Endothelial cell of umbilical vein (primary cell): Measurements from ENCODE around the gene METTL8. TPM values are rescaled to one million over a fixed set of nuclear protein-coding genes. Genes with fewer than 3 reads are reported as not detected.
A peak's percentile ranks its signal among the peaks of the same experiment; 100 is the strongest.

Source experiments
- BruUV-seq: library from RNA; stranded (reverse); fragments of 400-500 nt; replicated peaks from 2 replicates; lab custom pipeline; 2021; lab: Mats Ljungman, UMichigan
- CTCF ChIA-PET: fragments of 300-600, 350-600 bp; sonication (Branson Sonifier 250); formaldehyde crosslinking; loops from one replicate; lab custom pipeline; 2021; ENCODE audit warnings: antibody characterized with exemption, inconsistent platforms; lab: Charles Lee
- POLR2A ChIA-PET: fragments of 300-600, 350-600 bp; sonication (Branson Sonifier 250); formaldehyde crosslinking; loops from one replicate; lab custom pipeline; 2021; ENCODE audit warnings: antibody characterized with exemption, inconsistent platforms; lab: Charles Lee
- DNase-seq: peaks from one replicate; pipeline ENCODE4 v3.0.0-alpha.2; 2011; ENCODE audit warnings: low read depth, low spot score
- FAIRE-seq: peaks from 2 replicates; lab custom pipeline; 2011; peaks lifted over from hg19 to GRCh38; lab: Jason Lieb, UNC
- H2AFZ ChIP-seq: 2 replicates; pipeline ENCODE4 v1.6.0; 2012; ENCODE audit warnings: low read depth, low read length, control low read depth, inconsistent platforms
- H3K27ac ChIP-seq: 2 replicates; pipeline ENCODE4 v1.5.1; 2011; ENCODE audit warnings: low read depth, mild to moderate bottlenecking, control low read depth, low read length, moderate library complexity; ENCODE audit not compliant: insufficient read depth
- H3K27me3 ChIP-seq, 2 experiments: 2 replicates each; pipeline versions ENCODE4 v1.6.0 to v1.6.1; 2011; ENCODE audit warnings: low read length in 2 of 2, mixed read lengths in 1 of 2; ENCODE audit not compliant: control insufficient read depth in 2 of 2, insufficient read depth in 2 of 2
- H3K36me3 ChIP-seq, 2 experiments: 2 replicates in 1 of 2; 3 replicates in 1 of 2; pipeline ENCODE4 v1.5.1; 2011; ENCODE audit warnings: low read length in 2 of 2, mild to moderate bottlenecking in 1 of 2, moderate library complexity in 1 of 2; ENCODE audit not compliant: control insufficient read depth in 2 of 2, insufficient read depth in 2 of 2; ENCODE audit errors: extremely low read depth in 1 of 2
- H3K4me1 ChIP-seq: 3 replicates; pipeline ENCODE4 v1.5.1; 2011; ENCODE audit warnings: mild to moderate bottlenecking, low read length; ENCODE audit not compliant: control insufficient read depth, insufficient read depth; ENCODE audit errors: extremely low read depth
- H3K4me2 ChIP-seq: 2 replicates; pipeline ENCODE4 v1.6.1; 2011; ENCODE audit warnings: low read length, control low read depth, mixed read lengths; ENCODE audit not compliant: insufficient read depth
- H3K4me3 ChIP-seq, 3 experiments: fragments of 200-600 bp in 1 of 3; sonication (generic), shearing (Covaris generic) in 1 of 3; replicated peaks in 1 of 3; 2 replicates each; pipeline ENCODE4 v1.5.1; 2011 to 2016; ENCODE audit warnings: control low read depth in 3 of 3, low read length in 3 of 3, mild to moderate bottlenecking in 2 of 3, inconsistent platforms in 1 of 3, low read depth in 1 of 3, moderate library complexity in 1 of 3; ENCODE audit not compliant: insufficient read depth in 1 of 3
- H3K79me2 ChIP-seq: 2 replicates; pipeline ENCODE4 v1.6.0; 2012; ENCODE audit warnings: low read length, inconsistent platforms; ENCODE audit not compliant: control insufficient read depth, insufficient read depth
- H3K9ac ChIP-seq: replicated peaks from 2 replicates; pipeline ENCODE3; 2011; ENCODE audit warnings: low read length, control low read depth; ENCODE audit not compliant: insufficient read depth; ENCODE audit errors: extremely low read depth
- H3K9me1 ChIP-seq: replicated peaks from 3 replicates; pipeline ENCODE4 v1.6.0; 2011; ENCODE audit warnings: mild to moderate bottlenecking, low read length; ENCODE audit not compliant: control insufficient read depth, insufficient read depth; ENCODE audit errors: extremely low read depth
- H3K9me3 ChIP-seq: replicated peaks from 2 replicates; pipeline ENCODE4 v1.5.1; 2012; ENCODE audit warnings: low read length, inconsistent platforms; ENCODE audit not compliant: control insufficient read depth, insufficient read depth
- H4K20me1 ChIP-seq: replicated peaks from 2 replicates; pipeline ENCODE3; 2011; ENCODE audit warnings: mild to moderate bottlenecking, low read length; ENCODE audit not compliant: control insufficient read depth, insufficient read depth; ENCODE audit errors: extremely low read depth
- EZH2 ChIP-seq: IDR thresholded peaks from 2 replicates; pipeline ENCODE4 v1.6.1; 2012; ENCODE audit warnings: borderline replicate concordance, low read depth, mild to moderate bottlenecking, moderate library complexity, low read length, inconsistent platforms; ENCODE audit not compliant: severe bottlenecking
- FOS ChIP-seq: IDR thresholded peaks from 2 replicates; pipeline ENCODE4 v1.6.1; 2011; ENCODE audit warnings: mild to moderate bottlenecking, low read length, moderate library complexity, borderline replicate concordance; ENCODE audit not compliant: insufficient read depth
- GATA2 ChIP-seq: IDR thresholded peaks from 2 replicates; pipeline ENCODE4 v1.7.0; 2011; ENCODE audit warnings: low read depth, mild to moderate bottlenecking, moderate library complexity, mixed read lengths, low read length; ENCODE audit not compliant: insufficient read length, insufficient read depth
- JUN ChIP-seq: IDR thresholded peaks from 2 replicates; pipeline ENCODE4 v1.6.1; 2011; ENCODE audit warnings: borderline replicate concordance, low read depth; ENCODE audit not compliant: insufficient read length, insufficient read depth
- MAX ChIP-seq: IDR thresholded peaks from 2 replicates; pipeline ENCODE4 v1.6.1; 2011; ENCODE audit not compliant: insufficient read depth, insufficient read length
- MYC ChIP-seq: IDR thresholded peaks from one replicate; pipeline ENCODE4 v1.6.1; 2011; ENCODE audit warnings: mild to moderate bottlenecking, low read depth, low read length
- POLR2A ChIP-seq: IDR thresholded peaks from 2 replicates; pipeline ENCODE4 v1.6.1; 2012; ENCODE audit warnings: low read depth, mild to moderate bottlenecking, control low read depth, low read length
- POLR2AphosphoS5 ChIP-seq: IDR thresholded peaks from 2 replicates; pipeline ENCODE4 v1.6.1; 2012; ENCODE audit warnings: low read depth, mild to moderate bottlenecking, control low read depth, low read length, moderate library complexity; ENCODE audit not compliant: insufficient read depth
- dilution Hi-C: fragments of 300-500 bp; cut with MboI; formaldehyde crosslinking; loops from one replicate; pipeline ENCODE4 v1.15.0; 2019; ENCODE audit warnings: low sequenced_read_pairs; ENCODE audit not compliant: extremely low pct_ligation_motif_present
- intact Hi-C: fragments of 100-400 bp; cut with micrococcal nuclease; formaldehyde crosslinking; loops from one replicate; pipeline ENCODE4 v1.10.0; 2022
- polyA plus RNA-seq, 4 experiments: library from polyadenylated mRNA; depleted of rRNA in 3 of 4; stranded (reverse) in 3 of 4; unstranded in 1 of 4; fragments of >200 nt; gene quantifications; 2 replicates each; pipeline versions ENCODE4 v1.2.1 to v1.2.3, GENCODE V29; 2011 to 2012; ENCODE audit warnings: missing spikeins in 1 of 4
- total RNA-seq: library from RNA; stranded (reverse); gene quantifications from 2 replicates; pipeline ENCODE4 v1.2.3, GENCODE V29; 2021

The METTL8 gene
- total and polyA plus RNA-seq, 2 donors (not counting 3 experiments of a cell fraction or from before 2014, with no cell fraction given): 7.0 to 20.2 TPM

GRCh38 chr2:171393487-171393886, 40.3 kb downstream of the METTL8 start:
- Histone ChIP-seq H3K27ac (no peak overlapping the region), H3K4me2 (no peak overlapping the region), H3K27me3 (no peaks in the 10 kb centered on the region), H3K79me2 (peaks cover 3% of the 10 kb centered on the region), H3K9me1 (no peaks in the 10 kb centered on the region), H3K9me3 (no peaks in the 10 kb centered on the region), H3K4me1 (peaks cover 15% of the 10 kb centered on the region), H3K4me3 (no peak overlapping the region), H3K9ac (no peak overlapping the region), H3K36me3 (no peaks in the 10 kb centered on the region), H2AFZ (no peak overlapping the region), H4K20me1 (no peaks in the 10 kb centered on the region)
- no peak for DNase-seq
- no TSS peak for BruUV-seq
- ChIA-PET POLR2A (interaction anchor here (0.7 kb wide), 1 partner anchor 246 kb away, joined by 7 read pairs; no protein-coding TSS in a partner anchor), CTCF (interaction anchor here (0.6 to 1.5 kb wide), 3 partner anchors 23 to 234 kb away, joined by 3 to 7 read pairs (median 4); no protein-coding TSS in a partner anchor)
- intact Hi-C loops: no loop called here
- no peak for FAIRE-seq
- dilution Hi-C loops: no loop called here
- no peak for TF ChIP-seq POLR2A

- Histone ChIP-seq H3K36me3 (no peaks in the 10 kb centered on the region), H3K4me2 (peak overlapping the region; percentile 20), H3K27ac (peak overlapping the region; percentile 55), H3K9me1 (no peaks in the 10 kb centered on the region), H3K27me3 (no peaks in the 10 kb centered on the region), H3K4me3 (no peak overlapping the region), H3K9me3 (no peaks in the 10 kb centered on the region), H3K9ac (no peak overlapping the region), H4K20me1 (no peaks in the 10 kb centered on the region), H3K79me2 (no peaks in the 10 kb centered on the region), H3K4me1 (peaks cover 15% of the 10 kb centered on the region), H2AFZ (no peak overlapping the region)
- intact Hi-C loops: no loop called here
- DNase-seq: no peak
- POLR2A ChIA-PET: no interaction called here
- no peak for FAIRE-seq
- CTCF ChIA-PET: interaction anchor here (0.6 kb wide), 1 partner anchor 25 kb away, joined by 4 read pairs; no protein-coding TSS in a partner anchor
- dilution Hi-C loops: no loop called here
- BruUV-seq: no TSS peak
- TF ChIP-seq EZH2: no peak
- no peak for TF ChIP-seq MYC
- no peak for TF ChIP-seq GATA2
- TF ChIP-seq POLR2A: no peak
- no peak for TF ChIP-seq FOS
- TF ChIP-seq JUN: no peak
- no peak for TF ChIP-seq POLR2AphosphoS5
- no peak for TF ChIP-seq MAX
Measured at GRCh38 chr2:171391532-171391931, 42.3 kb downstream of the METTL8 start.
